HepG2 (cell line): ENCODE data around the gene PPP2R2B. TPM values are rescaled to one million over a fixed set of nuclear protein-coding genes. Genes with fewer than 3 reads are reported as not detected.

Source experiments
- ATAC-seq: fragments of 200-7000 bp; cut with Tn5 transposase; 3 replicates; pipeline ENCODE4 v1.9.1; 2020; ENCODE audit warnings: mild to moderate bottlenecking, moderate library complexity
- BruUV-seq: library from RNA; stranded (reverse); fragments of 400-500 nt; replicated peaks from 2 replicates; lab custom pipeline; 2021; lab: Mats Ljungman, UMichigan
- CTCF ChIA-PET: fragments of 300-600 bp; formaldehyde crosslinking; extraction: SDS; loops from one replicate; lab custom pipeline; 2021; ENCODE audit warnings: low total read pairs, inconsistent platforms, low intra/inter-chr PET ratio; lab: Yijun Ruan, JAX
- POLR2A ChIA-PET: fragments of 350-600 bp; sonication (Branson Sonifier 250); formaldehyde crosslinking; loops from one replicate; lab custom pipeline; 2020; ENCODE audit warnings: antibody characterized with exemption, inconsistent platforms; lab: Yijun Ruan, JAX
- DNase-seq: peaks from one replicate; pipeline ENCODE4 v3.0.0-alpha.2; 2015; ENCODE audit warnings: low spot score
- FAIRE-seq: peaks from 3 replicates; lab custom pipeline; 2011; peaks lifted over from hg19 to GRCh38; lab: Jason Lieb, UNC
- H2AFZ ChIP-seq: one replicate; pipeline ENCODE4 v1.6.1; 2011; ENCODE audit warnings: low read length, inconsistent platforms
- H3K27ac ChIP-seq: fragments of 300-600 bp; 3 replicates; pipeline ENCODE4 v1.8.0; 2011; ENCODE audit warnings: mixed run types, mild to moderate bottlenecking, mixed read lengths, low read length, inconsistent platforms; ENCODE audit not compliant: insufficient read depth; ENCODE audit errors: extremely low read length
- H3K27me3 ChIP-seq, 2 experiments: fragments of 200-600 bp in 1 of 2; 2 replicates in 1 of 2; 3 replicates in 1 of 2; pipeline versions ENCODE4 v1.6.0 to v1.8.0; 2011; ENCODE audit warnings: low read length in 2 of 2, mild to moderate bottlenecking in 2 of 2, moderate library complexity in 2 of 2, inconsistent platforms in 1 of 2; ENCODE audit not compliant: insufficient read depth in 2 of 2, control insufficient read depth in 1 of 2
- H3K36me3 ChIP-seq, 2 experiments: fragments of 200-600 bp in 1 of 2; replicated peaks in 1 of 2; 2 replicates in 1 of 2; 3 replicates in 1 of 2; pipeline versions ENCODE4 v1.5.1 to v1.8.0; 2011; ENCODE audit warnings: low read length in 2 of 2, inconsistent platforms in 1 of 2; ENCODE audit not compliant: insufficient read depth in 2 of 2, control insufficient read depth in 1 of 2
- H3K4me1 ChIP-seq: 2 replicates; pipeline ENCODE4 v1.5.1; 2012; ENCODE audit warnings: low read length, inconsistent platforms; ENCODE audit not compliant: insufficient read depth
- H3K4me2 ChIP-seq: 2 replicates; pipeline ENCODE4 v1.6.0; 2011; ENCODE audit warnings: low read depth, low read length, inconsistent platforms
- H3K4me3 ChIP-seq, 3 experiments: fragments of 200-600 bp in 1 of 3; sonication (generic), shearing (Covaris generic) in 1 of 3; replicated peaks in 1 of 3; 2 replicates each; pipeline ENCODE4 v1.5.1; 2011 to 2016; ENCODE audit warnings: low read length in 3 of 3, inconsistent platforms in 2 of 3, low read depth in 2 of 3, mild to moderate bottlenecking in 2 of 3, control low read depth in 1 of 3, mixed read lengths in 1 of 3; ENCODE audit not compliant: insufficient read depth in 1 of 3
- H3K79me2 ChIP-seq: one replicate; pipeline ENCODE4 v1.6.1; 2011; ENCODE audit warnings: low read length, inconsistent platforms; ENCODE audit not compliant: insufficient read depth
- H3K9ac ChIP-seq: 2 replicates; pipeline ENCODE4 v1.6.0; 2011; ENCODE audit warnings: mild to moderate bottlenecking, low read depth, low read length, inconsistent platforms; ENCODE audit not compliant: insufficient read depth
- H3K9me3 ChIP-seq: 2 replicates; pipeline ENCODE4 v1.5.1; 2012; ENCODE audit warnings: mild to moderate bottlenecking, low read length
- H4K20me1 ChIP-seq: 2 replicates; pipeline ENCODE4 v1.6.0; 2011; ENCODE audit warnings: inconsistent platforms, mild to moderate bottlenecking, low read length, moderate library complexity; ENCODE audit not compliant: insufficient read depth
- FIP1L1 ChIP-seq: fragments of 200-400 bp; formaldehyde crosslinking; IDR thresholded peaks from 2 replicates; pipeline ENCODE4 v1.6.1; 2018; ENCODE audit warnings: low read depth, mild to moderate bottlenecking, low read length, moderate library complexity, borderline replicate concordance; ENCODE audit not compliant: insufficient read depth
- ZNF251 ChIP-seq: sonication (generic); formaldehyde crosslinking; IDR thresholded peaks from 2 replicates; pipeline ENCODE4 v1.9.0; 2021; ENCODE audit warnings: mild to moderate bottlenecking, missing genetic modification reagents
- ZSCAN9 ChIP-seq: IDR thresholded peaks from 2 replicates; pipeline ENCODE4 v1.6.1; 2016; ENCODE audit warnings: borderline replicate concordance
- WGBS: methylation state at CpG from one replicate; pipeline ENCODE4 v1.1.6; 2017; ENCODE audit warnings: low lambda C conversion rate; 5-methylcytosine and 5-hydroxymethylcytosine counted together
- in situ Hi-C: cut with HindIII; loops from 2 replicates; pipeline ENCODE4 v1.10.0; 2017; ENCODE audit warnings: low pct_unique_long_range_greater_than_20kb; ENCODE audit not compliant: extremely low pct_ligation_motif_present
- intact Hi-C: fragments of 100-400 bp; cut with micrococcal nuclease; formaldehyde crosslinking; loops from one replicate; pipeline ENCODE4 v1.10.0; 2022; ENCODE audit not compliant: unreplicated experiment
- polyA plus RNA-seq, 8 experiments: library from polyadenylated mRNA; depleted of rRNA in 3 of 8; stranded (reverse) in 7 of 8; unstranded in 1 of 8; fragments of >200 nt; fragmentation: Illumina TruSeq in 4 of 8; extraction: Trizol in 4 of 8; gene quantifications; 2 replicates each; pipeline versions ENCODE4 v1.2.1 to v1.2.3, GENCODE V29; 2011 to 2016; ENCODE audit warnings: low read depth in 4 of 8, missing spikeins in 1 of 8, mixed read lengths in 1 of 8; ENCODE audit not compliant: insufficient read depth in 1 of 8
- total RNA-seq, 5 experiments: library from RNA; depleted of rRNA; stranded (reverse); fragments of >200 nt; fragmentation: Illumina TruSeq; extraction: Trizol; gene quantifications; 2 replicates each; pipeline ENCODE4 v1.2.3, GENCODE V29; 2016; ENCODE audit warnings: low read depth in 1 of 5
- TF ChIP-seq, protein P1 (sequence below): sonication (generic); formaldehyde crosslinking; IDR thresholded peaks from 2 replicates; pipeline ENCODE4 v1.4.0; 2020; ENCODE audit warnings: mild to moderate bottlenecking, missing genetic modification reagents
- TF ChIP-seq, protein P2 (sequence below): sonication (generic); formaldehyde crosslinking; IDR thresholded peaks from 2 replicates; pipeline ENCODE4 v1.8.1; 2023; ENCODE audit warnings: mild to moderate bottlenecking, inconsistent platforms, moderate library complexity, missing genetic modification reagents, borderline replicate concordance

Gene PPP2R2B
- total and polyA plus RNA-seq, 2 of the 13 experiments (the other 11 are each of a cell fraction or from before 2014, with no cell fraction given) = not detected

DNA sequence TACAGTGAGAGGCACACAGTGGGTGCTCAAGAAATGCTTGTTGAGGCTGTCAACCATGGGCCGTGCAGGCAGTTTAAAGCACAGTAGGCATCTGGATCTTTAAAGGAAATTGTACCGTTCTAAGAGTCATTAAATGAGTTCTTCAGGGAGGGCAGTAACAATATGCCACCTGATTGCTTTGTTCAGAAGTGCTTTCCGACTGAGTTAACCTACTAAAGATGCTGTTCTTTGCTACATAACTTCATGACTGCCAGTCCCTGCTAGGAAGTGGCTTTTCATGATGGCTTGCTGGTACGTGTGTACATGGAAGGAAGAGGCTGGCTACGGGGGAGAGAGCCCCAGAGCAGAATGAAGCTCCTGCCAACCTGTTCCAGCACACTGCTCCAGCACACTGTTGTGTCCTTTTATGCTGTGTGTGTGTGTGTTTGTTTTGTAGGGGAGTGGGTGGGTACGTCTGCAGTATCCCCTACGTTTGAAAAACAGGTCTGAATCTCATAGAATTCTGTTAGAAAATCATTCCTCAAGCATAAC is 41.9 kb upstream of the PPP2R2B start:
- H2AFZ ChIP-seq = no peak overlapping the region
- no peak for FAIRE-seq
- ChIA-PET POLR2A (no interaction called here), CTCF (no interaction called here)
- TF ChIP-seq, protein P1, sequence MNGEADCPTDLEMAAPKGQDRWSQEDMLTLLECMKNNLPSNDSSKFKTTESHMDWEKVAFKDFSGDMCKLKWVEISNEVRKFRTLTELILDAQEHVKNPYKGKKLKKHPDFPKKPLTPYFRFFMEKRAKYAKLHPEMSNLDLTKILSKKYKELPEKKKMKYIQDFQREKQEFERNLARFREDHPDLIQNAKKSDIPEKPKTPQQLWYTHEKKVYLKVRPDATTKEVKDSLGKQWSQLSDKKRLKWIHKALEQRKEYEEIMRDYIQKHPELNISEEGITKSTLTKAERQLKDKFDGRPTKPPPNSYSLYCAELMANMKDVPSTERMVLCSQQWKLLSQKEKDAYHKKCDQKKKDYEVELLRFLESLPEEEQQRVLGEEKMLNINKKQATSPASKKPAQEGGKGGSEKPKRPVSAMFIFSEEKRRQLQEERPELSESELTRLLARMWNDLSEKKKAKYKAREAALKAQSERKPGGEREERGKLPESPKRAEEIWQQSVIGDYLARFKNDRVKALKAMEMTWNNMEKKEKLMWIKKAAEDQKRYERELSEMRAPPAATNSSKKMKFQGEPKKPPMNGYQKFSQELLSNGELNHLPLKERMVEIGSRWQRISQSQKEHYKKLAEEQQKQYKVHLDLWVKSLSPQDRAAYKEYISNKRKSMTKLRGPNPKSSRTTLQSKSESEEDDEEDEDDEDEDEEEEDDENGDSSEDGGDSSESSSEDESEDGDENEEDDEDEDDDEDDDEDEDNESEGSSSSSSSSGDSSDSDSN = no peak
- no peak for TF ChIP-seq ZSCAN9 (CRISPR knock-in tag)
- no peak for TF ChIP-seq FIP1L1
- TF ChIP-seq, protein P2, sequence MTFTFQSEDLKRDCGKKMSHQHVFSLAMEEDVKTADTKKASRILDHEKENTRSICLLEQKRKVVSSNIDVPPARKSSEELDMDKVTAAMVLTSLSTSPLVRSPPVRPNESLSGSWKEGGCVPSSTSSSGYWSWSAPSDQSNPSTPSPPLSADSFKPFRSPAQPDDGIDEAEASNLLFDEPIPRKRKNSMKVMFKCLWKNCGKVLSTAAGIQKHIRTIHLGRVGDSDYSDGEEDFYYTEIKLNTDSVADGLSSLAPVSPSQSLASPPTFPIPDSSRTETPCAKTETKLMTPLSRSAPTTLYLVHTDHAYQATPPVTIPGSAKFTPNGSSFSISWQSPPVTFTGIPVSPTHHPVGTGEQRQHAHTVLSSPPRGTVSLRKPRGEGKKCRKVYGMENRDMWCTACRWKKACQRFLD (CRISPR knock-in tag) = no peak
- no peak for TF ChIP-seq ZNF251 (CRISPR knock-in tag)
- no peak for ATAC-seq
- intact Hi-C loops = no loop called here
- 6% methylated on average over 6 of the region's 7 CpGs for WGBS
- H3K36me3 ChIP-seq = no peaks in the 10 kb centered on the region
- no peak for DNase-seq
- no peaks in the 10 kb centered on the region for H3K27me3 ChIP-seq
- no peak overlapping the region for H3K9ac ChIP-seq
- H3K27ac ChIP-seq = no peak overlapping the region
- H3K4me2 ChIP-seq = no peak overlapping the region
- no peaks in the 10 kb centered on the region for H3K79me2 ChIP-seq
- H3K4me3 ChIP-seq = no peak overlapping the region
- BruUV-seq = no TSS peak
- in situ Hi-C loops = no loop called here
- no peaks in the 10 kb centered on the region for H3K9me3 ChIP-seq
- no peaks in the 10 kb centered on the region for H3K4me1 ChIP-seq
- H4K20me1 ChIP-seq = no peaks in the 10 kb centered on the region
